Retina (tissue), 1 donor: Measurements from ENCODE around the gene LMX1B.
A peak's percentile ranks its signal among the peaks of the same experiment; 100 is the strongest.

Experiments used
- DNase-seq: peaks from one replicate; pipeline ENCODE4 v3.0.0-alpha.2; 2016

The LMX1B gene

DNA sequence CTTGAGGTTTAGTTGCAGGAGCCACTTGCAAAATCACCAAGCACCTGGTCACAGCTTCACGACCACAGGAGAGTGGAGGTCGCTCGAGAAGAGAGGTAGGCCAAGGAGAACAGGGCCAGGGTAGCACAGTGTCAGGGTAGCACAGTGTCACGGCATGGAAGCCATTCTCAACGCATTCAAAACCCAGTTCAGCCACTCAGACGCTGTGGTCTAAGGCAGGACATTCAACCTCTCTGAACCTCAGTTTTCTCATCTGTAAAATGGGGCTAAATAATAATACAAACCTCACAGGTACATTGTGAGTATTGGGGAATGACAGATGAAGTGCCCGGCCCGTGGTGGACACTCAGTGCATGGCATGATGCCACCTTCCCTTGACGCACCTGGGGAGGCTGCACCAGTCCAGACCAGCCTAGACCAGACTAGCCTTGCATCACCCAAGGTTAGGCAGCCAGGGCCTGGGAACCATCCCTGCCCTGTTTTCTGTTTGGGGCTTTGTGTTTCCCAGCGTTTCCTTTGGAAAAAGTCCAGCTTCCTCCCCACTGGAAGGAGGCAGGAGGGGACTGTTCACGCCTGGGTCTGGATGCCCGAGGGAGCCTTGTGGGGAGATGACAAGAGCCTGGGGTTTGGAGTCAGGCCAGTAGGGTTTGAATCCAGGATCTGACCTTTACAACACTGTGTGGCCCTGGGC, 7.8 kb upstream of the LMX1B start:
- no peak for DNase-seq

DNA sequence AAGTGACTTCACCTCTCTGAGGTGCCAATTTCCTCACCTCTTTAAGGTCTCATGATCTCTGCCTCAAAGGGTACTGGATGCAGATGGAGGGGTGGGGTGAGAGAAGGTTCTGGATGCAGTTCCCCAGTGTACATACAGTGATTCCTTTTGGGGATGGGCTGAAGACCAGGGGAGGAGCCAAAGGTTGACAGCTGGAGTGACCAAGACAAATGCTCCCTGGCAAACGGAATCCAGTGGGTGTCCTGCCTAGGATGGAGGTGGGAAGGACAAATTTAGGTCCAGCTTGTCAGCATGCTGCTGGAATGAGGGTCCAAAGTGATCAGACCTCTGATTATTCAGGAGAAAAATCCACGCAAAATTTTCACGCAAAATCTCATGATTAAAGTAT, 7.3 kb upstream of the LMX1B start:
- DNase-seq, result no peak

DNA sequence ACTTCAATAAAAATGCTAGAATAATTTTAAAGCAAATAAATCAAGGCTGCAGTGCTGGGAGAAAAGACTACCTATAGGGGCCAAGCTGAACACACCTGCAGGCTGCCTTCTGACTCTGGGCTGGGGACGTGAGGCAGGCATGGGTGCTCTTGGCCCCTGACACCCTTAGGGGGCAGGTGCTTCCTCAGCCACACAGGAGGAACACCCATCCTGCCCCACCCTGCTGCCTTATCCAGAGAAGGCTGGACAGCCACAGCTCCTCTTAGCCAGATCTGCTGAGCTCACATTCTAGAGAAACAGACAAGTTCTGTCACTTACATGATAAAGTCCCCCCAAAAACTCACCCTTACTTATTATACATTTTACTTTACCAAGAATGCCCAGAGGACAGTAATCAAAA, 6.6 kb upstream of the LMX1B start:
- no peak for DNase-seq

DNA sequence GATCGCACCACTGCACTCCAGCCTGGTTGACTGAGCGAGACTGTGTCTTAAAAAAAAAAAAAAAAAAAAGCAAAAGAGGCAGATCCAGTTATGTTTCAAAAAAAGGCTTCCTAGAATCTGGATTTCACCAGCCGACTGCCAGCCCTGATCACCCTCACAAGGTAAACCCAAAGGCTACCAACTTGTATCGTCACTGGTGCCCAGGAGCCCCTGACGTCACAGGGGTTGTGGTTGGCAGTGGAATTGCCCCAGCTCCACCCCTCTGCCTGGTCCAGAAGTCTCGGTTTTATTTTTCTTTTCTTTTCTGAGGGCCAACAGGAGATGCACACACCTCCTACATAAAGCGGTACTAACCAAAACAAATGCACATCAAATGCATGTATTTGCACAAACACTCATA, 6.0 kb upstream of the LMX1B start:
- DNase-seq, result no peak

DNA sequence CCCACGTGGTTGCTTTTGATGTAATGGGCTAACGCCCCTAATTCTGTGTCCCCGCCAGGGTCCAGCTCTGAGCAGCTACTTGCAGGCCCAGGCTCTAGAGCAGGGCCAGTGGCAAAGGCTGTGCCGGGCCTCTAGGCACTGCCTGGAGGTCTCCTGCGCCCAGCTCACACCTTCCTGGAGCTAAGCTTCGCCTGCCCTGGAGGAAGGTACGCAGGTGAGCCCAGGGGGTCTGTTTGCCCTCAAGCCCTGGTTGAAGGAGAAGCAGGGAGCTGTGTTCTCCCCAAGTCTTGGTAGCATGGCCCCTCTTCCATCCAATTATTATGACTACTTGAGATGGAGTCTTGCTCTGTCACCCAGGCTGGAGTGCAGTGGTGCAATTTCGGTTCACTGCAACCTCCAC, 5.2 kb upstream of the LMX1B start:
- no peak for DNase-seq

DNA sequence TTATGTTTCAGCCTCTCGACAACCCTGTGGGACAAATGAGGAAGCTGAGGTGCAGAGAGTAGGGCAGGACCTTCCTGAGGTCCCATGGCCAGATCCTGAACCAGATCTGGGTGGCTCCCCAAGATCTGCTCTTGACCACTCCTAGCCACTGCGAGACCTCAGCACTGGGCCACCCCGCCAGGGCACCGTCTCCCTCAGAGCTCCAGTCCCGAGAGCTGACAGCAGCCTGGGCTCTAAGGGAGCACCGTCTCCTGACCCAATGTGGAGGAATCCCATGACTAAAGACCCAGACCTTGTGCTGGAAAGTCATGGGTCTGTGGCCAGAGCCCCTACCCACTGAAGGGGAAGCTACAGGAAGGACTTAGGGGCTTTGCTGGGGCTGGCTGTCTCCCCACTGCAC, 4.5 kb upstream of the LMX1B start:
- DNase-seq, result no peak

DNA sequence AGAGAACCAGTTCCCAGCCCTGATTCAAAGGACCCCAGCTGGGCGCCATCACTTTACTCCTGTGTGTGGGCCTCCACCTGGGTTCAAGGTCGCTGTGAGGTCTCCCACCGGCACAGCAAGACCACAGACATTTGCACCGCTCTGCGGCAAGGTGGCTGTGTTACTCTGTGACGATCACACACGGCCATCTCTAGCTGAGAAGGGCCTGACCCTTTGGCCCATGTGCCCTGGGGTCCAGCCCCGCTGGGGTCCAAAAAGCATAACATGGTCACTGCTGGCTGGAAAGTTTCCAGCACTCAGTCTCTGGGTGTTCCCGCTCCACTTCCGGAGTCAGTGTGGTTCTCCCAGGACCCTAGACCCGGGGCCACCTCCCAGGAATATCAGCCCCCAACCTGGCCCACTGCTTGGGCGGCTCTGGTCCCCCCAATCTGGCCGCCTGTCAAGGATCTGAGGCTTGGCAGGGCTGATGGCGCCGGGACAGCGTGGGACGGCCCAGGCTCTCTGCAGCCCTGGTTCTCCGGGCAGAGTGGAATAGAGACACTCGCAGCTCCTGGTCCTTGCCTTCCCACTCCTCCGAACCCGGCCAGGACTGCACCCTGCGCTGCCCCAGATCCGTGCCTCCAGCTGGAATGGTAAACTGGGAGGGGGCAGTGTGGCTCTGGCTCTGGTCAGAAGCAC, 3.9 kb upstream of the LMX1B start:
- DNase-seq, result no peak

DNA sequence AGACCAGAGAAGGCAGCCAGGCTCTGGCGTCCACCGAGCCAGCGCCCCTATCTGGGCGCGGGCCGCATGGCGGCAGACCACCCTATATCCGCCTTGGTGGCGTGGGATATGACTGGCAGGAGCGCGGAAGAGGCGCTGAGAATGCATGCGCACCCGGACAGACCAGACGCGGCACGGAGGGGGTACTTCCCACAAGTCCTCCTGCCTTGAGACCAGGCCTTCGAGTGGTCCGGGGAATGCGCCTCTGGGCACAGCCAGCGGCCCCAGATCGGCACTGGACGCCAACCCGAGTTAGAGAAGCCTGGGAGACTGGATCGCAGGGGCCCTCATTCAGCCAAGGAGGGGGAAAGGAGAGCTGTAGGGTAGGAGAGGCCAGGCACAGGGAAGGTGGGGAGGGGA, 2.5 kb upstream of the LMX1B start:
- no peak for DNase-seq

DNA sequence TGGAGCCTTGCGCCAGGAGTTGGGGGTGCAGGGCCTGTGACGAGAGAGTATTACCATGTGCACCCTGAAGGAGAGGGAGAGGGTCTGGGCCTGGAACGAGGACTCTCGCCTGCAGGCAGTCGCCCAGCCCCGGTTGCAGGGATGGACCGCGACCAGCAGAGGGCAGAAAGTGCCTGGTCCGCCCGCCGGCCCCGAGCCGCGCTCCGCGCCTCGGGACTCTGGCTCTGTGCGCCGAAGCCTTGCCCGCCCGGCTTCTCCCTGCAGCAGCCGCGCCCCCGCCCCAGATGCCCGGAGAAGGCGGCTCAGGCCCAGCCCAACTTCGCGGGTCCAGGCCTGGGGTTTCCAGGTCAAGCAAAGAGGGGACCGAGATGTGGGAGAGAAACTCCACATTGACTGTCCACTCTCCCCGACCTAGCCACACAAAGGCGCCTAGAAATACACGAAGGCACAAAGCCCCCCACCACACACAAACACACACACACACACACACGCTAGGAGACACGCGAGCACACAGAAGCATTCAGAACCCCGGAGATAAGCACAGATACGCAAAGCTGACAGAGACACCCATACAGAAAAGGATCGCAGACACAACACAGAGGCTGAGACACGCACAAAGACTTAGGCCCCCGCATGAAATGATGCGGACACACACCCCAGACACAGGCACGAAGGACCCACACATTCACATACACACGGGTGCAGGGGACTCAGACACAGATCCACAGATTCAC, 2.0 kb upstream of the LMX1B start:
- DNase-seq, result peak; percentile 91

DNA sequence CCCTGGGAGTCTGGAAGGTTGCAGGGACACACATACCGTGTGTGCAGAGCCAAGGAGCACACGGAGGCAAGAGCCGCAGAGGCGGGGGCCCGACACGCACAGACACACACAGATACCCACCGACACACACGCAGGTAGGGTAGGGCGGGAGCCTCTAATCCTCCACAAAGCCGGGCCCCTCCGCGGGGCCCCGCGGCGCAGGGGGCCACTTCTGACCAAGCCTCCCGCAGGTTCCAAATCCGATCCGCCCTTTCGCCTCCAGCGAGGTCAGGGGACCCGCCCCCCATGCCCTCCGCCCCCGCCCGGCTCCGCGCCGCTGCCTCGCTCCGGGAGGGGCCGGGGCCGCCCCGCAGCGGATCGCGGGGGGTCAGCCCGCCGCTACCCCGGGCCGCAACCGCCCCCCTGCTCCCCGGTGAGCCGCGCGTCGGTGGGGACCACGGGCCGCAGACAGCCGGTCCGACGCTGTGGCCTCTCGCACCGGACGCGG, 1.4 kb upstream of the LMX1B start:
- no peak for DNase-seq

DNA sequence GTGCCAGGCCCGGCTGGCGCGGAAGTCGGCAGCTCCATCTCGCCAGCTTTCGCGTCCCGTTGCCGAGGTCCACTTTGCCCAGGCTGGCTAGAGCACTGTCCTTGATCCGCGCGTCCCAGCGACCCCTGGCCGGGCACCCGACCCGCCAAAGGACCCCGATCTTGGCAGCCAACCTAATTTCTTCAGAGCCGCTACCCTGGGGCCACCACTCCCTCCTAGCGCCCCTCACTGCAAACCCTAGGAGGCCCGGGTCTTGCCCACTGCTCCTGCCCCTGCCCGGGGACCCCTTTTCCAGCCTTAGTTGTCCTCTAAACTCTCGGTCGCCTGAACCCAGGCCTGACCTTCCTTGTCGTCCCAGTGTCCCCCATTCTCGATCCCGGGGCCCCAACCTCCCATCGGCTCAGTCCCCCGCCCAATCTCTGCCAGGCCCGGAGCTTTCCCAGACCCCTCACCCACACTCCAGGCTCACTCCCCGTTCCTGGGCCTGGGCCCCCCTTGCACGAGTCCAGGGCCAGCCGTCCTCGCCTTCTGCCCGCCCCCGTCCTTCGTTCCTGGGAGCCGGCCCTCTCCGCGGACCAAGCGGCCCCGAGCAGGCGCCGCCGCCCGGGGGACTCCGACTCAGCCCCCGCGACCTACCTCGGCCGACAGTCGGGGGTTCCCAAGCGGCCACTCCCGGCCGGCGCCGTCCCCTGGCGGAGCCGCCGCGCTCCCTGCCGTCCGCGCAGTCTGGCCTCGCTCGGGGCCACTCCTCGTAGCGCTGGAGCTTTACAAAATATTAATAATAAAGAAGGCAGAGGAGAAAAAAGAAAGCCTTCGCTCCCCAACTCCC, 701 bp upstream of the LMX1B start:
- peak; percentile 59 for DNase-seq

DNA sequence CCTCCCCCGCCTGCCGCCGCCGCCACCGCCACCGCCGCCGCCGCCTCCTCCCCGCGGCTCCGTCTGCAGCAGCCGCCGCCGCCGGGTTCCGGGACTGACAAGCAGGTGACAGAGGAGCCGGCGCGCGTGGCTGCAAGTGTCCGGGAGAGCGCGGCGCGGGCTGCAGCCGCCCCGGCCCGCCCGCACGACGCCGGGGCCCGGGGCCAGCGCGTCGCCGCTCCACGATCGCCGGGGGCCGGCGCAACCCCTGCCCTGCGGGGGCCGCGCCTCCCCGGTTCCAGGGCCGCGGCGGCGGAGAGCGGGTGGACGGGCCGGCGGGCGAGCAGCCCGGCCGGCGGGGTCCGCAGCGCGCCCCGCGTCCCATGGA, 343 bp downstream of the LMX1B start:
- DNase-seq, result no peak

DNA sequence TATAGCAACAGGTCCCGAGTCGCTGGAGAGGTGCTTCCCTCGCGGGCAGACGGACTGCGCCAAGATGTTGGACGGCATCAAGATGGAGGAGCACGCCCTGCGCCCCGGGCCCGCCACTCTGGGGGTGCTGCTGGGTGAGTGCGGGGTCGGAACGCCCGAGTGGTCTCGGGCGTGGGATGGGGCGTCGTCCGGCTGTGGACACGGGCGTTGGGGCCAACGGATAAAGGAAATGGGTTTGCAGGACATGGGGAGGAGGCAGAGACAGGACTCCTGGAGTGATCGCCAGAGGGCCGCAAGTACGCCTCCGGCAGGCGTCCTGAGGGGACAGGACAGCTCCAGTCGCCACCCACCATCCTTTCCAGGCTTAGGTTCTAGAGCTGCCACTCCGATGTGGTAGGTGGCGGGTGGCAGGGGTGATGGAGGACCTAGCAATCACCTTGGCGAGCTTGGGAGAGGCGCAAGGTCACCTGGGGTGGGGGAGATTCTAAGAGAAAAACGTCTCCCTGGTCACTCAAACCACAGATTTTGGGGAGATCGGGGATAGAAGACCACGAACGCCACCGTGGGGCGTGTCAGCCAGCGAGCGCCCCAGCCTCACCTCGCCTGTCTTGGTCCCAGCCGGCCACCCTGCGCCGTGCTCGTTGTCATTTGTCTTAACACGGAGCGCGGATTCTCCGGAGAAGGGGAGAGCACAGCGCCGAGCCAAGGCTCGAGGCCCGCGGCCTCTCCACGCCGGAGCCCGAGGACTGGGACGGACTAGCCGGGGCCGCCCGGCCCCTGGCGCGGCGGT, 922 bp downstream of the LMX1B start:
- peak; percentile 53 for DNase-seq

DNA sequence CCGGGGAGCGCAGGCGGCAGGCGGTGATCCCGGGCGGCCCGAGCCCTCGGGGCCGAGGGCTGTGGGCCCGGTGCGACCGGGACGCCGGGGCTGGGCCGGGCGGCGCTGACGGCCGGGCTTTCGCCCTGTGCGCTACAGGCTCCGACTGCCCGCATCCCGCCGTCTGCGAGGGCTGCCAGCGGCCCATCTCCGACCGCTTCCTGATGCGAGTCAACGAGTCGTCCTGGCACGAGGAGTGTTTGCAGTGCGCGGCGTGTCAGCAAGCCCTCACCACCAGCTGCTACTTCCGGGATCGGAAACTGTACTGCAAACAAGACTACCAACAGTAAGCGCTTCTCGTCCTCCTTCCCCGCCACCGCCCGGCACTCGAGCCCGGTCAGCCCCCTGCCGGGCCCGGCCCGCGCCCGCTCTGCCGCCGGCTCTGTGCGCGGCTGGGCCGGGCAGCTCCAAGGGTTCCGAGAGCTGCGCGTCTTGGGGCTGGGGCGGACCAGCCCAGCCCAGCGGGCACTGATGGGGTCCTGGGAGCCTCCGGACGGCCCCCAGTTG, 1.6 kb downstream of the LMX1B start:
- DNase-seq, result peak; percentile 45

DNA sequence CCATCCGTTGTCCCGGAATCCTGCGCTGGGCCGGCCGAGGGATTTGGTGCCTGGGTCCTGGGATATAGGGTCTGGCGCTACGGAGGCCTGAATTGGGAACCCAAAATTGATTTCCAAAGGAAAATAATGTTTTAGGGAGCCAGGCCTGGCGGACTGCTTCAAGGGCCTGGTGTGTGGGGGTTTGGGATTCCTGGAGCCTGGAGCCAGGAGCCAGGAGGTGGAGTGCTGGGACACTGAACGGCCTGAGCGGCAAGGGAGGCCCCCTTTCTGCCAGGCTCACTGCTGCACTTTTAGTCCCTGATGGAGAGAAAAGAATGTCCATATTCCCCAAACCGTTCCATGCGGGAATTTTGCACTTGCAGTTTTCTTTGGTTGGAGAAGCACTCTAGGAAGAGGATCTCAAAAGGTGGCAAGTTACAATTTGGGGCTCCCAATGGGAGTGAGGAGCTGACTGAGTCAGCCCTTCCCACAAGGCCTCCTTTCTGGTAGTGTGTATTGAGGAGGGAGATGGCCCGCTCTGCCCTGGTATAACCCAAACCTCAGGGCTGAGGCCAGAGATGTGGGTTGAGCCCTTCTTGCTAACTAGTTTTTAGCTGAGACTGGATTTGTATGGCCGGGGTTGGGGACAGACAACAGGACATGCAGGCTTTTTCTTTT, 2.2 kb downstream of the LMX1B start:
- peak; percentile 51 for DNase-seq

DNA sequence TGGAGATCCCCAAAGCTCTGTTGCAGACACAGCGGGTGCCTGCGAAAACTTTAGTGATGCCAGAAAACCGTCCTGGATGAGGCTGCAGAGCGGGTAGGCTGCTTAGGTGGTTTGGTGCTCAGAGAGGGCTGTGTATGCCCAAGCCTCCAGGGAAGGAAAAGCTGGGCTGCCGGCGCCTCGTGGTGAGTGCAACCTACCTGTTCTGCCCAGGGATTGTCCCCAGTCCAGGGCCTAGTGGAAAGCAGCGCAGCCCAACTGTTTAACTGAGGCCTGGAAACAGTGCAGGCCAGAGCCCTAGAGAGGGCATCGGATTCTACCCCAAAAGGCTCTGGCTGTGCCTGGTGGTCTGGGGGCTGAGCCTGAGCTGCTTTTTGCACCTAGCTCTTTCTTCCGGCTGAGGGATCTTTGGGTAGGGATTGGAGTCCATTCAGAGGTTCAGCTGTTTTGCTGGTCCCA, 2.8 kb downstream of the LMX1B start:
- no peak for DNase-seq

DNA sequence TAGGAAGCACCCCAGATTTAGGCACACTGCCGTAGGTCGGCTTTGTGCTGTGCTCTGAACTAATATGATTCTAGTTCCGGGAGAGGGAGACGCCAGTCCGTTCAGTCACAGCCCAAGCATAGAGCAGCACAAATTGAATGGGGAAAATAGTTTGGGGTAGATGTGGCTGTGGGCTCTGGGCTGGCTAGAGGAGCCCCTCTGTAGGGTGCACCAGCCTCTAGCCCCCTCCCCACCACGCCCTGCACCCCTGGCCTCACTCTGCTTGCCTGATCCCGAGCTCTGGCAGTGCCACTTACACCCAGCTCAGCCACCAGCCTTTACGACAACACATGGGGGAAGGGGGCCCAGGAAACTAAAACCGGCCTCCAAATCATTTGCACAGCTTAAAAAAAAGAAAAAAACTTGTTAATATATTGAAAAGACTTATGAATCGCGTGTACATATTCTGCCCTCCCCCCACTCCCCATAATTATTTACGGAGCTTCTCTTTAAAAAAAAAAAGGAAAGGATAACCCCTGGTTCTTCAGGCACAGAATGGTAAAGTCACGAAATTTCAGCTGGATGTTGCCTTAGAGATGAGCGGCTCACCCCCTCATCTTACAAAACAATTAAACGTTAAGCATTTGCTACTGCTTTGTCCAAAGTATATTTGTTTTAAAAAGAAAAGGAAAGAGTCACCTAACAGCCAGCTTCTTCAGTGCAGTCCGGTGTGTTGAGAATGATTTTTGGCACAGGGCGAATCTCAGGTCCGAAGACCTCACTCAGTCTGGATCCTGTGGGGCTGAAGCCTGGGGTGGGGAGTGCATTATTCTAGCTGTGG, 3.5 kb downstream of the LMX1B start:
- DNase-seq, result peak; percentile 44

DNA sequence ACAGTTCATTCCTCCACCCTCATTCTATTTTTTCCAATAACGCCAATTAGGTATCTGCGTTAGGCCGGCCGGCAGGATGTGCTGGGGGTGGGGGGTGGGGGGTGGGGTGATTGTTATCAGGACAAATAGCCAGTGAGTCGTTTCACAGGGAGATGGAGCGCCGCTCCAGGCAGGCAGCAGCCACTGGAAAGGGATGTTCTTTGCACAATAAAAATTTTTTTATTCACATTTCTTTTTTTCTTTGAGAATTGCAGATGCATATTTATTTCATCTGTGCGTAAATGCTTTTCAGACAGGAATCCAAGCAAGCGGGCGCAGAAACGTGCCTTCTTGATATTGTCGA, 4.1 kb downstream of the LMX1B start:
- no peak for DNase-seq

DNA sequence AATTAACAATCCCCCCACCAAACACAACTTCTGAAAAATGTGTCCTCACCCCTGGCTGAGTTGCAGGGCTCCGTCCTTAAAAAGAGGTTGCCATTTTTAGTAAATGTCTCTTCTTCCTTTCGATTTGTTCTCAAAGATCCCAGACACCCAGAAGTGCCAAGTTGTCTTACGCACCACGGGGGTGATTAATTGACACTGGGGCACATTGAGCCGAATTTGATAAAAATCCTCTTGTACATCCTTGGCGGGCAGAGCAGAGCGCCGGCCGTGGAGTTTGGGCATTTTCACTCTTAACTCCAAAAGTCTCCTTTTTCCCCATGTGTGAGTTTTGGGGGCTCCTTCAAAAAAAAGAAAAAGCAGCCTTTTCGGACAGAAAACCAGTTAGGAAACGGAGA, 4.5 kb downstream of the LMX1B start:
- DNase-seq, result peak; percentile 65

DNA sequence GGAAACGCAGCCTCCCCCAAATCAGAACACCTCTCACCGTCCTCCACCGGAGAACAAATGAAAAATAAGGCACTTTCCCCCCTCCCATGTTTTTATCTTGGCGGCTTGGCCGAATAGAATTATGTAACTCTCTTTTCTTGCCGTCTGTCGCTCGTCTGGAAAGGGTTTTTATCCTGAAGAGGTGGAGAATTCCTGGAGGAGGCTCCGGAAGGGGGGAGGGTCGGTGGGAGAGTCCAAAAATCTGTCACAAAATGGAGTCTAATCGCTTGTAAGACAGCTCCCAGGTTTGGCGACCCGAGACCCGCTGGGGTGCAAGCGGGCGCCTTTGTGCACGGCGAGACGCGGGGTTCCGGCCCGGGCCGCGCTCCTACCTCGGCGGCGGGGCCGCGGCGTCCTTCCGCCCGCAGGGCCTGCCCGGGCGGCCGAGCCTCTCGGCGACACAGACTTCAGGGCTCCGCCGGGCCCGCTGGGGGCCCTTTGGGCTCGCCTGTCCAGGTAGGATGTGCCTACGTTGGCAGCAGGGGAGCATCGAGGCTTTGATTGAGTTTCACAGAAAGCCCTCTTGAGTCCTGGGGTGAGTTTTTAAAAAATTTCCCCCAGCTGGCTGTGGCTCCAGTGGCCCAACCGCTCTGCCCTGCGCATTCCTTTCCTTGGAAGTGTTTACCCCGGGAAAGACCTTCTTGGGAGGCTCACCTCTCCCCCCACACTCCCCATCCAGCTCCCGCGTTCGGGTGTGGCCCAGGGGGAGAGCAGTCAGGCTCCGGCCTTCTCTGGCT, 5.0 kb downstream of the LMX1B start:
- peak; percentile 64 for DNase-seq
